Common myeloid progenitor, CD34-positive (primary cell): ENCODE results near the gene RNF150.
A peak's percentile ranks its signal among the peaks of the same experiment; 100 is the strongest.

Source experiments
- CTCF ChIA-PET: fragments of 350-600 bp; sonication (Branson Sonifier 250); formaldehyde crosslinking; loops from one replicate; lab custom pipeline; 2021; ENCODE audit warnings: antibody characterized with exemption; lab: Charles Lee
- POLR2A ChIA-PET: fragments of 350-600 bp; sonication (Branson Sonifier 250); formaldehyde crosslinking; loops from one replicate; lab custom pipeline; 2021; ENCODE audit warnings: antibody characterized with exemption; lab: Charles Lee
- DNase-seq, 3 donors: peaks; one replicate each; pipeline versions ENCODE4 v3.0.0 to v3.0.0-alpha.2; 2013
- H3K27ac ChIP-seq, 2 experiments: 1 replicate in 1 of 2; 2 replicates in 1 of 2; pipeline ENCODE4 v1.7.0; 2013; ENCODE audit warnings: inconsistent platforms in 2 of 2, low read length in 2 of 2, mild to moderate bottlenecking in 2 of 2, low read depth in 1 of 2, moderate library complexity in 1 of 2; ENCODE audit not compliant: severe bottlenecking in 2 of 2, insufficient read depth in 1 of 2, poor library complexity in 1 of 2
- H3K27me3 ChIP-seq, 5 experiments: replicated peaks in 2 of 5; 1 replicate in 3 of 5; 2 replicates in 2 of 5; pipeline versions ENCODE4 v1.6.1 to v1.7.0; 2013; ENCODE audit warnings: low read length in 4 of 5, mild to moderate bottlenecking in 2 of 5, moderate library complexity in 2 of 5, inconsistent platforms in 1 of 5; ENCODE audit not compliant: insufficient read depth in 5 of 5, control insufficient read depth in 4 of 5
- H3K36me3 ChIP-seq, 4 experiments: 1 replicate in 2 of 4; 2 replicates in 2 of 4; pipeline versions ENCODE4 v1.6.1 to v1.7.0; 2013; ENCODE audit warnings: low read length in 3 of 4, control low read depth in 1 of 4, mild to moderate bottlenecking in 1 of 4; ENCODE audit not compliant: control insufficient read depth in 4 of 4, insufficient read depth in 4 of 4
- H3K4me1 ChIP-seq, 4 experiments: 1 replicate in 3 of 4; 2 replicates in 1 of 4; pipeline versions ENCODE4 v1.6.1 to v1.7.1; 2013; ENCODE audit warnings: low read length in 3 of 4, mild to moderate bottlenecking in 3 of 4, control low read depth in 1 of 4, inconsistent platforms in 1 of 4, moderate library complexity in 1 of 4; ENCODE audit not compliant: control insufficient read depth in 4 of 4, insufficient read depth in 4 of 4; ENCODE audit errors: control extremely low read depth in 1 of 4
- H3K4me3 ChIP-seq, 7 experiments: 1 replicate in 4 of 7; 2 replicates in 3 of 7; pipeline versions ENCODE4 v1.5.1 to v1.7.0; 2013; ENCODE audit warnings: mild to moderate bottlenecking in 7 of 7, low read length in 6 of 7, moderate library complexity in 6 of 7, inconsistent platforms in 2 of 7, low read depth in 2 of 7, control low read depth in 1 of 7; ENCODE audit not compliant: insufficient read depth in 4 of 7, control insufficient read depth in 1 of 7; ENCODE audit errors: extremely low read depth in 1 of 7
- H3K9me3 ChIP-seq, 5 experiments: 1 replicate in 4 of 5; 2 replicates in 1 of 5; pipeline versions ENCODE4 v1.6.1 to v1.7.1; 2013; ENCODE audit warnings: low read length in 4 of 5, mild to moderate bottlenecking in 2 of 5, inconsistent platforms in 1 of 5, low read depth in 1 of 5, moderate library complexity in 1 of 5; ENCODE audit not compliant: control insufficient read depth in 4 of 5, insufficient read depth in 2 of 5; ENCODE audit errors: control extremely low read depth in 1 of 5
- WGBS: methylation state at CpG from one replicate; pipeline ENCODE4 v1.1.5; 2013; ENCODE audit not compliant: insufficient coverage; 5-methylcytosine and 5-hydroxymethylcytosine counted together

The RNF150 gene

DNA sequence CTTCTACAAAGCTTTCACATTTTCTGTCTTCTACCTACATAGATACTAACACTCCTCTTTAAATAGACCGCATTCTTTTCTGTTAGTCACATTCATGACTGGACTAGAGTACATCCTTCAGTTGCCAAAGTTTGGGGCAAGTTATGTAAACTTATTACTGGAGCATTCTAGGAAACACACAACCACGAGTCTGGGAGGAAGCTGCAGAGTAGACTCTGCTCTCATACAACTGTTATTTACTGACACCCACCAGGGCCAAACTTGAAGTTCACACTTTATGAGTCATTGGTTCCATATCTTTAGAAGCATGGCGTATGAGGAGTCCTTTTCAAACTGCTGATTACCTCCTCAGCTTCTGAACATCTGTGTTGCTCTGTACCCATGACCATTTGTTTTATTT lies 87.0 kb downstream of the RNF150 start:
- peak in 2 of 3 donors; percentile 14 to 30 for DNase-seq
- no peak overlapping the region for H3K27ac ChIP-seq
- H3K4me3 ChIP-seq, result no peak overlapping the region
- no peaks in the 10 kb centered on the region for H3K36me3 ChIP-seq
- peaks cover 0 to 8% (median 6%) of the 10 kb centered on the region in 5 experiments for H3K9me3 ChIP-seq
- ChIA-PET CTCF (no interaction called here), POLR2A (no interaction called here)
- WGBS, result 60% methylated on average over 3 of the region's 3 CpGs
- no peaks in the 10 kb centered on the region for H3K27me3 ChIP-seq
- H3K4me1 ChIP-seq, result no peaks in the 10 kb centered on the region

DNA sequence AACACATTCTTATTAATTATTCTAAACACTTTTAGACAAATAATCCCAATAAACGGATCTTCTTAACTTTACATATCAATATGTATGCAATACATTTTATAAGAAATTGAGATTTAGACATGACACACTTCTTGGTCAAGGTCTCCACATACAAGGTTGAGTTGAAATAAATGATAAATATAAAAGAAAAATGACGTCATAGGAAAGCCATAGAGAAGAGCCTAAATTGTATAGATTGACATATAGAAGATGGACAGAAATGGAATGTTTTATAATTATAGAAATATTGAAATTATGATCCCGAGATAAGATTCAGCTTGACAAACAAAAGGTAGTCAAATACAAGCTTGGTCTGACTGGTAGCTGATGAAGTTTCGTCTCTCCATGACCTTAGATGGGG lies 87.4 kb downstream of the RNF150 start:
- Histone ChIP-seq H3K4me1 (no peaks in the 10 kb centered on the region), H3K9me3 (peaks cover 0 to 6% (median 3%) of the 10 kb centered on the region in 5 experiments), H3K4me3 (no peak overlapping the region), H3K27ac (no peak overlapping the region), H3K27me3 (no peaks in the 10 kb centered on the region), H3K36me3 (no peaks in the 10 kb centered on the region)
- whole genome bisulfite sequencing, result 100% methylated on average over 1 of the region's 4 CpGs
- ChIA-PET CTCF (no interaction called here), POLR2A (no interaction called here)
- no peak for DNase-seq

GRCh38 chr4:141041021-141041476 lies 92.2 kb downstream of the RNF150 start:
- POLR2A ChIA-PET, result no interaction called here
- H3K9me3 ChIP-seq, result no peaks in the 10 kb centered on the region
- no peak for DNase-seq

GRCh38 chr4:141039156-141039555 lies 94.1 kb downstream of the RNF150 start:
- ChIA-PET POLR2A (no interaction called here), CTCF (no interaction called here)
- WGBS, result 100% methylated on average over 2 of the region's 2 CpGs

More at GRCh38 chr4:141041021-141041476, 92.2 kb downstream of the RNF150 start:
- Histone ChIP-seq H3K36me3 (no peaks in the 10 kb centered on the region), H3K27ac (no peak overlapping the region), H3K4me3 (no peak overlapping the region), H3K27me3 (no peaks in the 10 kb centered on the region), H3K4me1 (no peaks in the 10 kb centered on the region)
- no CpG with 5 or more reads among the region's 1 CpG for WGBS
- CTCF ChIA-PET, result interaction anchor here (0.9 kb wide), 1 partner anchor 15 kb away, joined by 3 read pairs; no protein-coding TSS in a partner anchor

DNA sequence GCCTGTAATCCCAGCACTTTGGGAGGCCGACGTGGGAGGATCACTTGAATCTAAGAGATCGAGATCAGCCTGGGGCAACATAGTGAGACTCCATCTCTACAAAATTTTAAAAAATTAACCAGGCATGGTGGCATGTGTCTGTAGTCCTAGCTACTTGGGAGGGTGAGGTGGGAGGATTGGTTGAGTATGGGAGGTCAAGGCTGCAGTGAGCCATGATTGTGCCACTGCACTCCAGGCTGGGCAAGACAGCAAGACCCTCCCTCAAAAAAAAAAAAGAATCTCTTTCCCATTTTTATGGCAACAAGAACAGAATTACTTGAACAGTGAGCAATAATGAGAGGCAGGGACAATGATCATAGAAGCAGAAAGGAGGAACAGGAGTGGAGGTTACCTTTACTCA lies 94.8 kb downstream of the RNF150 start:
- Histone ChIP-seq H3K4me1 (no peaks in the 10 kb centered on the region), H3K27me3 (no peaks in the 10 kb centered on the region), H3K36me3 (no peaks in the 10 kb centered on the region), H3K4me3 (no peak overlapping the region), H3K9me3 (peaks cover 0 to 5% (median 4%) of the 10 kb centered on the region in 5 experiments), H3K27ac (no peak overlapping the region)
- 100% methylated on average over 3 of the region's 3 CpGs for WGBS
- POLR2A ChIA-PET, result no interaction called here
- CTCF ChIA-PET, result no interaction called here
- no peak for DNase-seq

More at GRCh38 chr4:141039156-141039555, 94.1 kb downstream of the RNF150 start:
- no peaks in the 10 kb centered on the region for H3K27me3 ChIP-seq
- no peaks in the 10 kb centered on the region for H3K4me1 ChIP-seq
- H3K27ac ChIP-seq, result no peak overlapping the region
- H3K36me3 ChIP-seq, result no peaks in the 10 kb centered on the region
- no peak overlapping the region for H3K4me3 ChIP-seq
- peaks cover 0 to under 1% (median 0%) of the 10 kb centered on the region in 5 experiments for H3K9me3 ChIP-seq
- no peak for DNase-seq

DNA sequence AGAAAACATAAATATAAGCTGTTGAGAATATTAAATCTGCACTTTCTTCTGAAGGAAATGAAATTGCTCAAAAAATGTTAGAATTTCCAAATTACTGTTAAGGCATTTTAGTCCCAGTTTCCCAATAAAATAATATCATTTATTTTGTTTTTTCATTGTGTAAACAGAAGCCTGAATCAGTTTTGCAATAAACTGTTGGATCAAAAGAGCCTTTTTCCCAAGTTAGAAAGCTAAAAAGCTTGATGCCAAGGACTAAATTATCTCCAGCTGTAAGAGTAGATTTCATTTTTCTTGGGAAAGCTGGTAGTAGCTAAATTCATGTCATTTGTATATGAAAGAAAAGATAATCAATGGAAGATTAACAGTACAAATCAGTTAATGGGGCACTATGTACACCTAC lies 95.8 kb downstream of the RNF150 start:
- ChIA-PET POLR2A (no interaction called here), CTCF (no interaction called here)
- Histone ChIP-seq H3K4me1 (no peaks in the 10 kb centered on the region), H3K27me3 (no peaks in the 10 kb centered on the region), H3K4me3 (no peak overlapping the region), H3K27ac (no peak overlapping the region), H3K36me3 (no peaks in the 10 kb centered on the region), H3K9me3 (peaks cover 0 to 10% (median 4%) of the 10 kb centered on the region in 5 experiments)
- DNase-seq, result no peak

DNA sequence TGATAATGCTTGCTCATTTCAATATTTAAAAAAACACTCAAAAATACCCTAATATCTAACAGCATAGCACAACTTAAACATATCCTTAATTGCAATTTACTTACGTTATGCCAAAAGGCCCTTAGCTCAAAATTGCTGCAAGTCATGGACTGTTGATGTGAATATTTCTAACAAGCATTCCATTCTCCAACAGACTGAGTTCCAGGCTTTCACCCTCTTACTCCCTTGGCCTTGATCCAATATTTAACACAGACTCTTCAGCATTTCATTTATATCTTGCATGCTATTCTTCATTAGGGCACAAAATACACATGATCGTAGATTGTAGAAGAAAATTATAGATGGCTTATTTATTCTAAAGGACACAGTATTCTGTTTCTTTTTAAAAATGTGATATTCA lies 96.5 kb downstream of the RNF150 start:
- H3K36me3 ChIP-seq, result no peaks in the 10 kb centered on the region
- H3K4me1 ChIP-seq, result no peaks in the 10 kb centered on the region
- DNase-seq, result no peak
- H3K4me3 ChIP-seq, result no peak overlapping the region
- no peak overlapping the region for H3K27ac ChIP-seq
- 100% methylated on average over 1 of the region's 2 CpGs for WGBS
- POLR2A ChIA-PET, result no interaction called here
- CTCF ChIA-PET, result no interaction called here
- no peaks in the 10 kb centered on the region for H3K27me3 ChIP-seq
- H3K9me3 ChIP-seq, result peaks cover 0 to 10% (median 4%) of the 10 kb centered on the region in 5 experiments
